ENCODE data around the gene SPO11. TPM values are rescaled to one million over a fixed set of nuclear protein-coding genes. Genes with fewer than 3 reads are reported as not detected.

Gene SPO11
- polyA plus RNA-seq, 1 donor (not counting 4 experiments of a cell fraction or from before 2014, with no cell fraction given): not detected

DNA sequence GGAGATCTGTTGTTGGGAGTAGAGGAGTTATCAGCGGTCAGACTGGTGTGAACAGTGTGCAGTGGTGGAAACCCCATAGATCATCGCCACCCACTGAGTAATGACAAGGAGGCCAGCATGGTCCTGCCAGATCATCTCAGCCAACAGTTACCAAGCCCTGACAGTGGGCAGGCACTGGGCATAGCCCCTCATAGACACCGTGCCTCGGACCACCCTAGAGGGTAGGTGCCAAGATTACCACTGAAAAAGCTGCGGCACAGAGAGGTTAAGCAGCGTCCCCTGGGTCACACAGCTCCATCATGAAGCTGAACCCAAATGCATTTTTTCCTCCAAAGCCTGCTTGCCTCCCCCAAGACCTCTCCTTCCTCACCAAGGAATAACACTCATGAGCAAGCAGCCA lies 41.7 kb upstream of the SPO11 start:
- no peaks in the 10 kb centered on the region for H3K4me1 ChIP-seq (ENCODE audit: control insufficient read depth, extremely low read depth, insufficient read depth, low read length)
- H3K9ac ChIP-seq (ENCODE audit: control insufficient read depth, extremely low read depth, insufficient read depth, low read length): no peak overlapping the region
- no peaks in the 10 kb centered on the region for H3K9me3 ChIP-seq (ENCODE audit: control insufficient read depth, low read depth, low read length)
- no peak overlapping the region for H3K4me3 ChIP-seq (ENCODE audit: control insufficient read depth in 2 of 3, extremely low read depth in 1 of 3, insufficient read depth in 2 of 3, low read depth in 1 of 3, low read length in 3 of 3)
- H3K27ac ChIP-seq (ENCODE audit: control insufficient read depth, insufficient read depth, low read length): no peak overlapping the region
- no peaks in the 10 kb centered on the region for H3K9me1 ChIP-seq (ENCODE audit: control insufficient read depth, extremely low read depth, insufficient read depth, low read length)
- no peaks in the 10 kb centered on the region for H3K36me3 ChIP-seq (ENCODE audit: control insufficient read depth in 2 of 2, extremely low read depth in 1 of 2, insufficient read depth in 2 of 2, low read length in 2 of 2)
- dilution Hi-C loops (cut with MboI; ENCODE audit: extremely low pct_ligation_motif_present, low sequenced_read_pairs): no loop called here
- H2AFZ ChIP-seq (ENCODE audit: control insufficient read depth, low read length): no peak overlapping the region
- H3K27me3 ChIP-seq (ENCODE audit: control insufficient read depth, extremely low read depth, insufficient read depth, low read length): peaks cover 74% of the 10 kb centered on the region
- TF ChIP-seq, protein P1, sequence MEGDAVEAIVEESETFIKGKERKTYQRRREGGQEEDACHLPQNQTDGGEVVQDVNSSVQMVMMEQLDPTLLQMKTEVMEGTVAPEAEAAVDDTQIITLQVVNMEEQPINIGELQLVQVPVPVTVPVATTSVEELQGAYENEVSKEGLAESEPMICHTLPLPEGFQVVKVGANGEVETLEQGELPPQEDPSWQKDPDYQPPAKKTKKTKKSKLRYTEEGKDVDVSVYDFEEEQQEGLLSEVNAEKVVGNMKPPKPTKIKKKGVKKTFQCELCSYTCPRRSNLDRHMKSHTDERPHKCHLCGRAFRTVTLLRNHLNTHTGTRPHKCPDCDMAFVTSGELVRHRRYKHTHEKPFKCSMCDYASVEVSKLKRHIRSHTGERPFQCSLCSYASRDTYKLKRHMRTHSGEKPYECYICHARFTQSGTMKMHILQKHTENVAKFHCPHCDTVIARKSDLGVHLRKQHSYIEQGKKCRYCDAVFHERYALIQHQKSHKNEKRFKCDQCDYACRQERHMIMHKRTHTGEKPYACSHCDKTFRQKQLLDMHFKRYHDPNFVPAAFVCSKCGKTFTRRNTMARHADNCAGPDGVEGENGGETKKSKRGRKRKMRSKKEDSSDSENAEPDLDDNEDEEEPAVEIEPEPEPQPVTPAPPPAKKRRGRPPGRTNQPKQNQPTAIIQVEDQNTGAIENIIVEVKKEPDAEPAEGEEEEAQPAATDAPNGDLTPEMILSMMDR (optimal IDR thresholded peaks at IDR 0.05 in 1 of 3, IDR thresholded peaks at IDR 0.05 in 1 of 3, conservative IDR thresholded peaks at IDR 0.05 in 1 of 3; ENCODE audit: extremely low read depth in 1 of 3, insufficient read depth in 2 of 3, low read length in 3 of 3): no peak
- TF ChIP-seq EZH2 (IDR thresholded peaks at IDR 0.05; ENCODE audit: low read length): no peak
- no peaks in the 10 kb centered on the region for H3K79me2 ChIP-seq (ENCODE audit: control insufficient read depth, insufficient read depth, low read length)
- FAIRE-seq: no peak
- DNase-seq (ENCODE audit: low read depth, low spot score): no peak
- H4K20me1 ChIP-seq (ENCODE audit: control insufficient read depth, extremely low read depth, insufficient read depth, low read length): no peaks in the 10 kb centered on the region
- H3K4me2 ChIP-seq (ENCODE audit: control insufficient read depth, extremely low read depth, insufficient read depth, low read depth, low read length): no peak overlapping the region

DNA sequence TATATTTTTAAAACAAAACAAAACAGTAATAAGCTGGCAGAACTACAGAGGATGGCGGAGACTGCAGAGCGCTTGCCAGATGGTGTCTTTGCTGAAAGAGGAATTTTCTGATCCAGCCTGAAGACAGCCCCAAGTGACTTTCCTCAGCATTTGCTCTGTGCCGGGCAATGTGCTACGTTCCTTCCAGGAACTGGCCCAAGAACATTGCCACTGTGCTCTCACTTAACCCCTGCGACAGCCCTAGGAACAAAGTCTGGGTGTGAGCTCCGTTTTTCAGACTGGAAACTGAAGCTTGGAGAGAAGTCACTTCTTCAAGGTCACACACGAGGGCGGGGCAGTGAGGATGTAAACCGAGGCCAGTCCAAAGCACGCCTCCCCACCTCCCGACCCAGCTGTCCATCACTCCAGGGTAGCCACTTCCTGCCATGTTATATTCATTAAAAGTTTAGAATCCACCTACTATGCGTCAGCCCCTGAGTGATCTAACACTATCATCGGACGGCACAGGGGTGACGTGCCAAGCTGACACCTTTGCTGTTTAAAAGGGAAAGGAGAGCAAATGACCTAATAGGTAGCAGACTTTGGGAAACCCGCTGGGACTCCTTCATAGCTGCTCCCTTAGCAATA lies 40.8 kb upstream of the SPO11 start:
- H3K79me2 ChIP-seq (ENCODE audit: control insufficient read depth, insufficient read depth, low read length): no peaks in the 10 kb centered on the region
- H3K27ac ChIP-seq (ENCODE audit: control insufficient read depth, insufficient read depth, low read length): no peak overlapping the region
- H3K9me3 ChIP-seq (ENCODE audit: control insufficient read depth, low read depth, low read length): no peaks in the 10 kb centered on the region
- no peak overlapping the region for H2AFZ ChIP-seq (ENCODE audit: control insufficient read depth, low read length)
- dilution Hi-C loops (cut with MboI; ENCODE audit: extremely low pct_ligation_motif_present, low sequenced_read_pairs): no loop called here
- FAIRE-seq (no peak), DNase-seq (ENCODE audit: low read depth, low spot score) (no peak)
- H3K4me3 ChIP-seq (ENCODE audit: control insufficient read depth in 2 of 3, extremely low read depth in 1 of 3, insufficient read depth in 2 of 3, low read depth in 1 of 3, low read length in 3 of 3): no peak overlapping the region
- no peak overlapping the region for H3K9ac ChIP-seq (ENCODE audit: control insufficient read depth, extremely low read depth, insufficient read depth, low read length)
- H3K4me1 ChIP-seq (ENCODE audit: control insufficient read depth, extremely low read depth, insufficient read depth, low read length): no peaks in the 10 kb centered on the region
- H3K9me1 ChIP-seq (ENCODE audit: control insufficient read depth, extremely low read depth, insufficient read depth, low read length): no peaks in the 10 kb centered on the region
- peaks cover 74% of the 10 kb centered on the region for H3K27me3 ChIP-seq (ENCODE audit: control insufficient read depth, extremely low read depth, insufficient read depth, low read length)
- TF ChIP-seq EZH2 (IDR thresholded peaks at IDR 0.05; ENCODE audit: low read length): peak; percentile 53
- TF ChIP-seq, protein P1 (optimal IDR thresholded peaks at IDR 0.05 in 1 of 3, IDR thresholded peaks at IDR 0.05 in 1 of 3, conservative IDR thresholded peaks at IDR 0.05 in 1 of 3; ENCODE audit: extremely low read depth in 1 of 3, insufficient read depth in 2 of 3, low read length in 3 of 3): no peak
- no peaks in the 10 kb centered on the region for H3K36me3 ChIP-seq (ENCODE audit: control insufficient read depth in 2 of 2, extremely low read depth in 1 of 2, insufficient read depth in 2 of 2, low read length in 2 of 2)
- no peaks in the 10 kb centered on the region for H4K20me1 ChIP-seq (ENCODE audit: control insufficient read depth, extremely low read depth, insufficient read depth, low read length)
- no peak overlapping the region for H3K4me2 ChIP-seq (ENCODE audit: control insufficient read depth, extremely low read depth, insufficient read depth, low read depth, low read length)
